ENCODE measurements around the gene GRIFIN.

- TF ChIP-seq CTCF (IDR thresholded peaks at IDR 0.05) (no peak), POLR2A (IDR thresholded peaks at IDR 0.05) (no peak), POLR2AphosphoS5 (IDR thresholded peaks at IDR 0.05) (no peak)
Observed at GRCh38 chr7:2492038-2492437, 15.8 kb upstream of the GRIFIN start.
